HG03460 (cell line): ENCODE measurements around the gene AKR1C3.
"Not testable (repeated sequence)": the region's sequence is repeated elsewhere in the genome, so short reads cannot be mapped to it uniquely, and the experiment has no call there.

Source experiments
- ATAC-seq: cut with Tn5 transposase; IDR thresholded peaks from one replicate; pipeline ENCODE4 v1.9.1; 2021; ENCODE audit not compliant: unreplicated experiment

Gene AKR1C3

DNA sequence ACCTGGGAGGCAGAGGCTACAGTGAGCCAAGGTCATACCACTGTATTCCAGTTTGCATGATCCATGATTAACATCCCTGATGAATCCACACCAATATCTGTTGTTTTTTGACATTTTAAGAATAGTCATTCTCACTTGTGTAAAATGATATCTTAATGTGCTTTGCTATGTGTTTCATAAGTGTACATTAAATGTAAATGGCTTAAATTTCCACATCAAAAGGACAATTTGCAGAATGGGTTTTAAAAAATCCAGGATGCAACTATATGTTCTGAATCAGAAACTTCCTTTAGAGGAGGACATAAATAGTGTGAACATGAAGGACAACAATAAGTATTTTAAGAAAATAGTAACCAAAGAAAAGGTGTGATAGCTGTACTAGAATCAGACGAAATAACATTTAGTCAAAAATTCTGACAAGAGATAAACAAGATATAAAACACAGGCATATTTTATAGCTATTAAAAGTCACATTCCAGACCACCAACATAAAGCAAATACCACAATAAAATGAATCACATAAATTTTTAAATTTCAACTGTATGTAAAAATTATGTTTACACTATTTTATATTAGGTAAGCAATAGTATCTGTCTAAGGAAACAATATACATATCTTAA, 42.4 kb downstream of the AKR1C3 start:
- ATAC-seq = no peak

DNA sequence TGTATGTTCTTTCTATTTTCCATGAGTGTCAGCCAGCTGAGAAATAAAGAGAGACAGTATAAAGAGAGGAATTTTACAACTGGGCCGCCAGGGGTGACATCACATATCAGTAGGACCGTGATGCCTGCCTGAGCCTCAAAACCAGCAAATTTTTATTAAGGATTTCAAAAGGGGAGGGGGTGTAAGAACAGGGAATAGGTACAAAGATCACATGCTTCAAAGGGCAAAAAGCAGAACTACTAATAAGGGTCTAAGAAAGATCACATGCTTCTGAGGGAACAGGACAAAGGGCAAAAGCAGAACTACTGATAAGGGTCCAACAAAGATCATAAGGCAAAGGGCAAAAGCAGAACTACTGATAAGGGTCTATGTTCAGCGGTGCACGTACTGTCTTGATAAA, 43.5 kb downstream of the AKR1C3 start:
- ATAC-seq = not testable (repeated sequence)

DNA sequence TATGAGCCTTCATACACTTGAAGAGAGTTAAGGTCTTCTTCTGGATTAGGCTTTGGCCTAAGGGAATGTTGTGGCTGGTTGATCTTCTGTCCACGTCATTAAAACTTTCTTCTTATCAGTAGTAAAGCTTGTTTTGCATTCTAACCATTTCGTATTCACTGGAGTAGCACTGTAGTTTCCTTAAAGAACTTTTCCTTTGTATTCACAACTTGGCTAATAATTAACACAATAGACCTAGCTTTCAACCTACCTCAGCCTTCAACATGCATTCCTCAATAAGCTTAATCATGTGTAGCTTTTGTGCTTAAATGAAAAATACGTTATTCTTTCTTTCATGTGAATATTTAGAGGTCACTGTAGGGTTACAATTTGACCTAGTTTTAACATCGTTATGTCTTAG, 48.0 kb downstream of the AKR1C3 start:
- ATAC-seq = no peak

DNA sequence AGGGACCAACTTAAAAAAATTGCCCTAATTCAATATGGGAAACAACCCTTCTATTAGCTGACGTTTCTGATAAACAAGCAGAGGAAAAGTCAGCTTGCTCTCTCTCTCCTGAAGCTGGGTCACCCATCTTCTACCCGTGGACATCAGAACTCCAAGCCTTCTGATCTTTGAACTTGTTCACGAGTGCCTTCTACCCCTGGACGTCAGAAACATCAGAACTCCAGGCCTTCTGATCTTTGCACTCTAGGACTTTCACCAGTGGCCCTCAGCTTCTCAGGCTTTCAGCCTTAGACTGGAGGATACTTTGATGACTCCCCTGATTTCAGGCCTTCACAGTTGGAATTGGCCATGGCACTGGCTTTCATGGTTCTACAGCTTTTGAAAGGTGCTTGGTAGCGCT, 48.9 kb downstream of the AKR1C3 start:
- ATAC-seq = no peak

DNA sequence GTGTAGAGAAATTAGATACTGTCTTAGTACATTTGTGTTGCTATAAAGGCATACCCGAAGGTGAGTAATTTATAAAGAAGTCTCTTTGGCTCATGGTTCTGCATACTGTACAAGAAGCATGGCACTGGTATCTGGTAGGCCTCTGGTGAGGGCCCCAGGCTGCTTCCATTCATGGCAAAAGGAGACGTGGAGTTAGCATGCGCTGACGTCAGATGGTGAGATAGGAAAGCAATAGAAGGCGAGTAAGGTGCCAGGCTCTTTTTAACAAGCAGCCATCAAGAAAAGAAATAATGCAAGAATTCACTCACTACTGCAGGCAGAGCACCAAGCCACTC, 52.7 kb downstream of the AKR1C3 start:
- ATAC-seq = no peak

DNA sequence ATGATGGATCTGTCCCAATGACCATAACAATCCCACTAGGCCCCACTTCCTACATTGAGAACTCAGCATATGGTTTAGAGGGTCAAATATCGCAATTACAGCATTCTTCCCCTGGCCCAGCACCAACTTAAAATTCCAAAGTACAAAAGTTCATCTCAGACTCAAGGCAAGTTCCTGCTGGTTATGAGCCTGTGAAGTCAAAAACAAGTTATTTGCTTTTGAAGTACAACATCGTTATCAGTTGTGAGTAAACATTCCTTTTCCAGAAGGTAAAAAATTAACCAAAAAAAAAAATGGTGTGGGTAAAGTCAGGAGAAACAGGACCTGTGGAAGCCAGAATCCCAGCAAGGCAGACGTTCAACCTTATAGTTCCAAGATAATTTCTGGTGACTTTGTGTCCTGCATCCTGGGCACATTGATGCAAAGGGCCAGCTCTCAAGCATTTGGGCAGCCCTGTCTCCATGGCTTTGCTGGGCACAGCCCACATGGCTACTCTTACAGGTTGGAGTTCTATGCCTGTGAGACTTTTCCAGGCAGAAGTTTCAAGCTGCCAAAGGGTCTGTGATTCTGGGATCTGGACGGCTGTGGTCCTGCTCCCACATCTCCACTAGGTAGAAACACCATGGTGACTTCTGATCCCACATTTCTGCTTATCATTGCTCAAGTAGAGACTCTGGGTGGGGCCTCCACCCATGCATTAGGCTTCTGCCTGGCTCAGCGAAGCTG, 53.2 kb downstream of the AKR1C3 start:
- no peak for ATAC-seq

DNA sequence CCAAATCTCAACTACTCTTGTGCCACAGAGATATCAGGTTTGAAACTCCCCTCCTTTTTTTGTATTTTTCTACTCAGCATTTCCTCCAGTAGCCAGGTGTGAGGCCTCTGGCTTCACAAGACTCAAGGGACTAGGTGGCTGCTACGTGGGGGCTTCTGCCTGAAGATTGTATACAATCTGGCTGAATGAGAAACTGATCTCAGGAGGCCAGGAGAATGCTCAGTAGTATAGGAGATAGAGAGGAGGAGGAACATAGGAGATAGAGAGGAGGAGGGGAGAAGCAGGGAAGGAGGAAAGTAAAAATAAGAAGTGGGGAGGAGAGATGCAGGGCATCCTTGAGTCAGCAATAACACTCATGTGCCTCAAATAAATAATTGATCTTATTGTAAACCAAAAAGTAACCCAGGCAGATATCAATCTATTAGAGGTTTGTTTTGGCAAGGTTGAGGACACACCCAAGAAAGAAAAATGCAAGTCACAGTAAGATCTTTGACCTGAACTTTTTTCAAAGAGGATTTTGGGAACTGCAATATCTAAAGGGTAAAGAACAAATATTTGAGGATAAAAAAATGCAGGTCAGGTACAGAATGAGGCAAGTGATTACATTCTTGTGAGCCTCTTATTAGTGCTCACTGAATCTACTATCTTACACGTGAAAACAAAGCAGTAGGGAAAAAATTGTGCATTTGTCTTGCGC, 53.9 kb downstream of the AKR1C3 start:
- no peak for ATAC-seq

DNA sequence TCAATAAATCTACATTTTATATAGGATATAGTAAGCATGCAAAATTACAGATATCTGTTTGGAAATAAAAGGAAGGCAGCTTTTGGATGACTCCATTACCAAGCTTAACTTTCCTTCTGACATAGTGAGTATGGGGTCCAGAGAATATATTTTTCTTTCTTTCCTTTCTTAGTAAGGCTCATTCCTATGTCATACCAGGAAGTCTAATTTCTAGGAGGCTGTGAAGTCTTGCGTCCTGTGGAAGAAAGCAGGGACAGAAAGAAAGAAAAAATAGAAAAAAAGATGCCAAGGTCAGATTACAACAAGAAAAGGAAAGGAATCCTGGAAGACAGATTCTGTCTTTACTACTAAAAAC, 54.4 kb downstream of the AKR1C3 start:
- ATAC-seq = no peak

DNA sequence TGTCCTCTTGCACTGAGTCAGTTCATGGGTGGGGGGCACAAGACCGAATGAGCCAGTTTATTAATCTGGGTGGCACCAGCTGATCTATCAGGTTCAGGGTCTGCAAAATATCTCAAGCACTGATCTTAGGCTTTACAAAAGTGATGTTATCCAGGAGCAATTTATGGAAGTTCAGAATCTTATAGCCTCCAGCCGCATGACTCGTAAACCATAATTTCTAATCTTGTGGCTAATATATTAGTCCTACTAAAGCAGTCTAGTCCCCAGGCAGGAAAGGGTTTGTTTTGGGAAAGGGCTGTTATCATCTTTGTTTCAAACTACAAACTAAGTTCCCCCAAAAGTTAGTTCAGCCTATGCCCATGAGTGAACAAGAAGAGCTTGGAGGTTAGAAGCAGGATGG, 56.9 kb downstream of the AKR1C3 start:
- no peak for ATAC-seq

DNA sequence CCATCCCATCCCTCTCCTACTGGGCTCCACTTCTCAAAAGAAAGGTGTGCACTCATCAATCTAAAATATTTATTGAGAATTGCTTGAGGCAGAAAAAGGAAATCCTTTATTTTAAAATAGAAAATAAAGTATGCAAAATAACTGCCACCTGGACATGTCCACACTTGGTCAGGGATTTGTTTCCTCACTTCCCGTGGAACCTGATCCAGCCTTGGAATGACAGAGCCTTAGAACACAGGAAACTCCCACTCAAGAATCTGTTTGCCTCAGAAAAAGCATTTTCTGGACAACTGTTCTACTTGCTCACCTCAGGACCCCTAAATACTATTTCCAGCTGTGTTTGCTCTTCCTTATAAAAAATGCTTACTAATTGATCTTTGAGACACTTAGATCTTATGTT, 61.7 kb downstream of the AKR1C3 start:
- ATAC-seq = no peak
